ENCODE results near the gene CTTNBP2NL. TPM values are rescaled to one million over a fixed set of nuclear protein-coding genes. Genes with fewer than 3 reads are reported as not detected.

CTTNBP2NL gene
- total RNA-seq, 4 donors from 2014 or later: 44.6 to 64.8 (median 52.4) TPM

DNA sequence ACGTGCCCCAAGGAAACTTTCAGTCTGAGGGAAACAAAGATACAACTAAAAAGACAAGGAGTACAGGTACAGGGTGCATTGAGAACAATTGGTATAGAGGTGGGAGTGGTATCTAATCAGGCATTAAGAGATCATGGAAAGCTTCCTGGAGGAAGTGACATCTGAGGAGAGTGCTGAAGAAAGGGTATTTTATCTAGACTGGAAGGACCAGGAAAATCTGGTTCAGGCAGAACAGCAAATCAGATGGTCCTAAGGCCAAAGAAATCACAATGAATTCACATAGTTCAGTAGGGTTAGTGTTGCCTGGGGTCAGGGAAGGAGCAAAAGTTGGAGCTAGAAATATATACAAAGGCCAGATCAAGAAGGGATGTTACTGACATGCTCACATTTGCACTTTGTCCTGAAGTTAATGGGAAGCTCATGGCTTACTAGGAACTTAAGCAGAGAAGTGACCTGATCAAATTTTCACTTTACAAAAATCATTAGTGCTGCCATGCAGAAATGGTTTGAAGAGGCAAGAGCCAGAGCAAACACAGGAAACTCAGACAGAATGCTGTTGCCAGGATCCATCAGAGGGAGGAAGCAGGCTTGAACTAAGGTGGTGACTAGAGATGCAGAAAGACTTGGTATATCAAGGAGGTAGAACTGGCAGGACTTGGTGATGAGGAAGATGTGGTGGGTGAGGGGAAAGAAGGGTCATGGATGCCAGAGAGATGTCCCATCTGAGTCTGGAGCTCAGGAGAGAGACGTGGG lies 14.5 kb upstream of the CTTNBP2NL start:
- Histone ChIP-seq H3K9me3 (no peaks in the 10 kb centered on the region), H3K4me1 (no peaks in the 10 kb centered on the region), H3K27me3 (peaks cover 10% of the 10 kb centered on the region), H3K4me3 (no peak overlapping the region), H3K36me3 (no peaks in the 10 kb centered on the region), H3K27ac (no peak overlapping the region)
- WGBS, 2 donors (ENCODE audit: low coverage in 1 of 2): 72 to 87% methylated on average over 2 of the region's 2 CpGs
- in situ Hi-C loops (cut with MboI; ENCODE audit: low pct_ligation_motif_present in 1 of 4, low pct_unique_long_range_greater_than_20kb in 1 of 4, low sequenced_read_pairs in 3 of 4): loop anchor here in 2 of 4 donors (10.0 to 25.0 kb wide), 2 partner anchors 83 to 231 kb away; partner anchors contain the start of genes CAPZA1 (in 2 of the 2) and ST7L (in 2 of the 2)
- no peak for DNase-seq
- TF ChIP-seq POLR2AphosphoS5 (IDR thresholded peaks at IDR 0.05) (no peak), EP300 (IDR thresholded peaks at IDR 0.05; ENCODE audit: low read depth) (no peak), POLR2A (IDR thresholded peaks at IDR 0.05) (no peak)
- intact Hi-C loops (cut with DNase I; ENCODE audit: low total_unique reads): no loop called here

DNA sequence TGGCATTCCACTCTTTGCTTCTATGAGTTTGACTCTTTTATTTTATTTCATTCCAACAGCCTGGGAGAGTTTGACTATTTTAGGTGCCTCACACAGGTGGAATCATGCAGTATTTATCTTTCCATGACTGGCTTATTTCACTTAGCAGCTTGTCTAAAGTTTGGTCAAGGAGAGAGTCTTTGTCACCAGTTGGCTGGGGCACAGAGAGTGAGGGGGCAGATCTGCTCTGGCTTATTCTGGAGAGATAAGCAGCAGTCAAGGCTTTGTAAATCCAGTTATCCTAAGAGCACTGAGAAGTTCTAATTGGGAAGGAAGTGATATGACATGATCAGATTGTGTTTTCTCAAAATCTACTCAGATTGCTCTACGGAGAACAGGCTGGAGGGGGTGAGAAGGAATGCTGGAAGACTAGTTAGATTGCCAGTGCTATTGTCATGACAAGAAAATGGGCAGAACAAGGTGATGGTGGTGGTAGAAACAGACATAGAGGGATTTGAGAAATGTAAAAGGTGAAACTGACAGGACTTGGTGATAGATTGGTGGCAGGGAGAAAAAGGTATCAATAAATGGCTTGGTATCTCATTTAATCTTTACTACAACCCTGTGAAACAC lies 12.1 kb upstream of the CTTNBP2NL start:
- Histone ChIP-seq H3K27ac (no peak overlapping the region), H3K4me3 (no peak overlapping the region), H3K27me3 (peaks cover 10% of the 10 kb centered on the region), H3K9me3 (no peaks in the 10 kb centered on the region), H3K36me3 (no peaks in the 10 kb centered on the region), H3K4me1 (no peaks in the 10 kb centered on the region)
- intact Hi-C loops (cut with DNase I; ENCODE audit: low total_unique reads) (no loop called here), in situ Hi-C loops (cut with MboI; ENCODE audit: low pct_ligation_motif_present in 1 of 4, low pct_unique_long_range_greater_than_20kb in 1 of 4, low sequenced_read_pairs in 3 of 4) (loop anchor here in 2 of 4 donors (10.0 to 25.0 kb wide), 2 partner anchors 81 to 228 kb away; partner anchors contain the start of genes CAPZA1 (in 2 of the 2) and ST7L (in 2 of the 2))
- WGBS, 2 donors (ENCODE audit: low coverage in 1 of 2): 73 to 90% methylated on average over 1 of the region's 1 CpG
- DNase-seq: no peak
- TF ChIP-seq POLR2A (IDR thresholded peaks at IDR 0.05): no peak
- TF ChIP-seq, protein P1, sequence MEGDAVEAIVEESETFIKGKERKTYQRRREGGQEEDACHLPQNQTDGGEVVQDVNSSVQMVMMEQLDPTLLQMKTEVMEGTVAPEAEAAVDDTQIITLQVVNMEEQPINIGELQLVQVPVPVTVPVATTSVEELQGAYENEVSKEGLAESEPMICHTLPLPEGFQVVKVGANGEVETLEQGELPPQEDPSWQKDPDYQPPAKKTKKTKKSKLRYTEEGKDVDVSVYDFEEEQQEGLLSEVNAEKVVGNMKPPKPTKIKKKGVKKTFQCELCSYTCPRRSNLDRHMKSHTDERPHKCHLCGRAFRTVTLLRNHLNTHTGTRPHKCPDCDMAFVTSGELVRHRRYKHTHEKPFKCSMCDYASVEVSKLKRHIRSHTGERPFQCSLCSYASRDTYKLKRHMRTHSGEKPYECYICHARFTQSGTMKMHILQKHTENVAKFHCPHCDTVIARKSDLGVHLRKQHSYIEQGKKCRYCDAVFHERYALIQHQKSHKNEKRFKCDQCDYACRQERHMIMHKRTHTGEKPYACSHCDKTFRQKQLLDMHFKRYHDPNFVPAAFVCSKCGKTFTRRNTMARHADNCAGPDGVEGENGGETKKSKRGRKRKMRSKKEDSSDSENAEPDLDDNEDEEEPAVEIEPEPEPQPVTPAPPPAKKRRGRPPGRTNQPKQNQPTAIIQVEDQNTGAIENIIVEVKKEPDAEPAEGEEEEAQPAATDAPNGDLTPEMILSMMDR (IDR thresholded peaks at IDR 0.05): no peak
- TF ChIP-seq POLR2AphosphoS5 (IDR thresholded peaks at IDR 0.05): no peak
- no peak for TF ChIP-seq EP300 (IDR thresholded peaks at IDR 0.05; ENCODE audit: low read depth)

DNA sequence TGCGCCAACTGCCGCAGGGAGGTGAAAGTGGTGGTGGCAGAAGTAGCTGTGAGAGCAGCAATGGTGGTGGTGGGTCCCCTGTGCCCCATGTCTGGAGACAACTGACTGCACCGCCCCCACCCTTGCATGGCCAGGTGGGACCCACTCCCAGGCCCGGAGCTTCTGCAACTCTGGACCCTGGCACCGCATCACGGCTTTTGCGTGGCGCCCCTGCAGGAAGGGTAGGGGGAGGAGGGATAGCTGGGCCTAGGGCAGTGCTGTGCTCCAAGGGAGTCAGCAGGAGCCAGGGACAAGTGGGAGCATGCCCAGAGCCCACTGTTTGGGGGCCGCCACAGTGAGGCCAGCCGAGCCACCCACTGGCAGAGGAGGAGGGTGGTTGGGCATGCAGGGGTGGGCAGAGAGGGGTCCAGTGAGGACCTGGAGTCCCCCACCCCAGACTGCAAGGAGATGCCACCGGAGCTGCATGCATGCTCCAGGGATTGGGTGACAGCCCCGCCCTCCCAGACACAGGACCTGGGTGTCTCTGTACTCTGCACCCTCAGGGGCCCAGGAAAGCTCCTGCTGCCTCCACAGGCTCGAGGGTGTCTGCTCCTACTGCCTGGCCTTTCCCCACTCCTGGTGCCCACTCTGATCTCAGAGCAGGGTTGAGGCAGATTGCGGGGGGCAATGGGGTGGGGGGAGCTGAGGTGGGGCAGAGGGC lies 9.8 kb upstream of the CTTNBP2NL start:
- intact Hi-C loops (cut with DNase I; ENCODE audit: low total_unique reads): no loop called here
- in situ Hi-C loops (cut with MboI; ENCODE audit: low pct_ligation_motif_present in 1 of 4, low pct_unique_long_range_greater_than_20kb in 1 of 4, low sequenced_read_pairs in 3 of 4): loop anchor here in 2 of 4 donors (10.0 to 25.0 kb wide), 2 partner anchors 79 to 226 kb away; partner anchors contain the start of genes CAPZA1 (in 2 of the 2) and ST7L (in 2 of the 2)
- Histone ChIP-seq H3K4me3 (no peak overlapping the region), H3K27ac (no peak overlapping the region), H3K27me3 (peaks cover 10% of the 10 kb centered on the region), H3K9me3 (no peaks in the 10 kb centered on the region), H3K4me1 (peaks cover 0 to 8% (median 6%) of the 10 kb centered on the region in 4 donors), H3K36me3 (no peaks in the 10 kb centered on the region)
- WGBS, 2 donors (ENCODE audit: low coverage in 1 of 2): 82 to 100% methylated on average over 1 to 12 of the region's 14 CpGs
- no peak for DNase-seq
- TF ChIP-seq EP300 (IDR thresholded peaks at IDR 0.05; ENCODE audit: low read depth) (no peak), POLR2AphosphoS5 (IDR thresholded peaks at IDR 0.05) (no peak), POLR2A (IDR thresholded peaks at IDR 0.05) (no peak)
- TF ChIP-seq, protein P1 (IDR thresholded peaks at IDR 0.05): no peak

DNA sequence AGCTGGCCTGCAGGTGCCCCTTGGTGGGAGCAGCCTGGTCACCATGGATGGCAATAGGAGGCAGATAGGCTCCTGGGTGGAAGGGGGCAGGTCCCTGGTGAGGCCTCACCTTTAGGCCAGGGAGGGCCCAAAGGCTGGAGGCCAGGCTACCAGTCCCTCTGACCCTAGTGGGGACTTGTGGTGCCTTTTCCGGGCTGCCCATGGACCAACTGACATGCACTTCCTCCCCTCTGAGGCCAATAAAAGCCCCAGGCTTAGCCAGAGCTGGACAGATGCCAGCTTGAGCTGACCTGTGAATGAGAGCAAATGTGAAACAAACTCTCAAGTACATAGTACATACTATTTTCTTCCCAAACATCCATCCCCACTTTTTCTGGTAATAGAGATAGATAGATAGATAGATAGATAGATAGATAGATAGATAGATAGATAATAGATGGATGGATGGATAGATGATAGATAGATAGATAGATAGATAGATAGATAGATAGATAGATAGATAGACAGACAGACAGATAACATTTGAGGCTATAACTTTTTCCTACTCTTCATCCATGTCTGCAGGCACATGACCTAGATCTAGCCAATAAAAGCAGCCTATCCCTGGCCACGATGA lies 9.2 kb upstream of the CTTNBP2NL start:
- Histone ChIP-seq H3K4me1 (peaks cover 0 to 14% (median 12%) of the 10 kb centered on the region in 4 donors), H3K9me3 (no peaks in the 10 kb centered on the region), H3K27ac (no peak overlapping the region), H3K36me3 (no peaks in the 10 kb centered on the region), H3K27me3 (peaks cover 4% of the 10 kb centered on the region), H3K4me3 (no peak overlapping the region)
- in situ Hi-C loops (cut with MboI; ENCODE audit: low pct_ligation_motif_present in 1 of 4, low pct_unique_long_range_greater_than_20kb in 1 of 4, low sequenced_read_pairs in 3 of 4): loop anchor here in 2 of 4 donors (10.0 to 25.0 kb wide), 2 partner anchors 78 to 225 kb away; partner anchors contain the start of genes CAPZA1 (in 2 of the 2) and ST7L (in 2 of the 2)
- TF ChIP-seq POLR2AphosphoS5 (IDR thresholded peaks at IDR 0.05) (no peak), EP300 (IDR thresholded peaks at IDR 0.05; ENCODE audit: low read depth) (no peak), POLR2A (IDR thresholded peaks at IDR 0.05) (no peak)
- no peak for DNase-seq
- WGBS, 2 donors (ENCODE audit: low coverage in 1 of 2): 45 to 80% methylated on average over 1 to 2 of the region's 2 CpGs
- intact Hi-C loops (cut with DNase I; ENCODE audit: low total_unique reads): no loop called here
